GM19025 (cell line): ENCODE data around the gene CYP2C8.
"Not testable (repeated sequence)": the region's sequence is repeated elsewhere in the genome, so short reads cannot be mapped to it uniquely, and the experiment has no call there.

ENCODE experiments used
- ATAC-seq: cut with Tn5 transposase; IDR thresholded peaks from one replicate; pipeline ENCODE4 v1.9.1; 2021; ENCODE audit warnings: mild to moderate bottlenecking, low read depth, moderate library complexity; ENCODE audit not compliant: unreplicated experiment

The CYP2C8 gene

DNA sequence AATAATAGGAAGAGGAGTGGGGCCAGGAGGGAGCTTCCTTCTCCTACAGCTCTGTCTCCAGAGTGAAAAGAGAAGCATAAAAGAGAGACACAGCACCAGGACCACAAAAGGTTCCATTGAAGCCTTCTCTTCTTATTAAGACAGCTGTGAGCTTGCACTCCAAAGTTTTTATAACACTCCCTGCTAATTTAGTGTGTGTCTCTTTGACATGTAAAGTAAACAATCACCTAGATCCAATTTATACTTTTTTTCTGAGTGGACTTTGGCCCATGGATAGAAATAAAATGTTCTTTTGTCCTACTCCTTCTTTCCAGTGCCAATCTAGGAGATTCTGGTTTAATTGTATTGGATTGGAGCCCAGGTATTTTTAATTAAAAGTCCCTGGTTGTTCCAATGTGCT, at the start of gene CYP2C8:
CYP2C8 (minus strand) TSS at position 212 of the 400 bp plus-strand sequence; CDS start at position 117, 95 bp downstream.
- no peak for ATAC-seq

DNA sequence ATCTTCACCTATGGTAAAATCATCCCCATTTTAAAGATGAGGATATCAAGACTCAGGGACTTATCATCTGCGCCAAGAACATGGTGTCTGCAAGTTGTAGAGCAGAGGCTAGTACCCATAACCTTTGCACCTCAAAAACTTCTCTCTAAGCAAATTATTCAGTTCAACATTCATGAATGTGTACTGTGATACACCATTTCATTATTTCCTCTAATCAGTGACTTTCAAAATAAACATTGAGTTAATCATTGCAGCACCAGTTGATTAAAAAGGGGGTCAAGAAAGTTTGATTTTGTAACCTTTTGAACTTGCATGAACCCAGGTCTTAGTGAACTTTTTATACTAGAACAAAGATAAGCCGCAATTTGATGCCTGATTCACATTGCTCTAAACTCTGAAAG, 47.6 kb upstream of the CYP2C8 start:
- no peak for ATAC-seq

DNA sequence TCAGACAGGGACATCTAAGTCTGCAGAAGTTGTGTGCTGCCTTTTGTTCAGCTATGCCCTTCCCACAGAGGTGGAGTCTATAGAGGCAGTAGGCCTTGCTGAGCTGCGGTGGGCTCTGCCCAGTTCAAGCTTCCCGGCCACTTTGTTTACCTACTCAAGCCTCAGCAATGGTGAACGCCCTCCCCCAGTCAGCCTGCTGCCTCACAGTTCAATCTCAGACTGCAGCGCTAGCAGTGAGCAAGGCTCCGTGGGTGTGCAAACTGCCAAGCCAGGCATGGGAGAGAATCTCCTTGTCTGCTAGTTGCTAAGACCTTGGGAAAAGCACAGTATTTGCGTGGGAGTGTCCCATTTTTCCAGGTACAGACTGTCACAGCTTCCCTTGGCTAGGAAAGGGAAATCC, 41.5 kb upstream of the CYP2C8 start:
- not testable (repeated sequence) for ATAC-seq

DNA sequence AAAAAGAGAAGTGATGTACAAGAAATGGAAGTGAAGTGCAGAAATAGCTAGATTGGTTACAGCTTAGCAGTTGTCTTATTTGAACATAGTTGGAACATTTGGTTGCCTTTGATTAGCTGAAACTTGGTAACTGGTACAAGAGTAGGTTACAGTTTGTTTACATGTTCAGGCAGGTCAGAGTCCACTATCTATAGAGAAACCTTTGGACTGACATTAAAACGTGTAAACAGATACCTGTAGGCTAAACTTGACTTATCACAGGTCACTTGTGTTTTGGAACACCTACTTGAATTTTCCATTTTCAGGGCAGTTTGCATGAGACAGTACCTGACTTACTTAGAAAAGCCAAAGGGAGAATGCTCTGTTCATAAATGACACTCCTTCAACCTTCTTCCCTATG, 28.5 kb upstream of the CYP2C8 start:
- no peak for ATAC-seq

DNA sequence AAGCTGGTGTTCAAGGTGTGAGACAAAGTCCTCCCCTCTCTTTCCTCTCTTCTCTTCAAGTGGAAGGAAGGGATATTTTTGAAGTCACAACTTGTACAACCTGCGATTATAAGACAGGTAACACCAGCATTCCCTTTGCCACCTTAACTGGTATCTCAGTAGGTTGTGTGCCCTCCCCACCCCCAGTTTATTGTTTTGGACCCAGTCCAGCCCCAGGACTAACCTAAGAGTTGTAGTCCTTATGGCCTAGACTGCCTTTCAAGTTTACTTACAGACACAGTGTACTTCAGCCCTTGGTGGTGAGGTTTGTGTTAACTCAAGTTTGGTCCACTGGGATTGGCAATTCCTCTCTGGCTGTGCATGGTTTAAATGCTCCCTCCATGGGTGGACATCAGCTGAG, 26.8 kb upstream of the CYP2C8 start:
- ATAC-seq = no peak

DNA sequence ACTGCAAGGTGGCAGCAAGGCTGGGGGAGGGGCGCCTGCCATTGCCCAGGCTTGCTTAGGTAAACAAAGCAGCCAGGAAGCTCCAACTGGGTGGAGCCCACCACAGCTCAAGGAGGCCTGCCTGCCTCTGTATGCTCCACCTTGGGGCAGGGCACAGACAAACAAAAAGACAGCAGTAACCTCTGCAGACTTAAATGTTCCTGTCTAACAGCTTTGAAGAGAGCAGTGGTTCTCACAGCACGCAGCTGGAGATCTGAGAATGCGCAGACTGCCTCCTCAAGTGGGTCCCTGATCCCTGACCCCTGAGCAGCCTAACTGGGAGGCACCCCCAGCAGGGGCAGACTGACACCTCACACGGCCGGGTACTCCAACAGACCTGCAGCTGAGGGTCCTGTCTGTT, 10.3 kb upstream of the CYP2C8 start:
- not testable (repeated sequence) for ATAC-seq

DNA sequence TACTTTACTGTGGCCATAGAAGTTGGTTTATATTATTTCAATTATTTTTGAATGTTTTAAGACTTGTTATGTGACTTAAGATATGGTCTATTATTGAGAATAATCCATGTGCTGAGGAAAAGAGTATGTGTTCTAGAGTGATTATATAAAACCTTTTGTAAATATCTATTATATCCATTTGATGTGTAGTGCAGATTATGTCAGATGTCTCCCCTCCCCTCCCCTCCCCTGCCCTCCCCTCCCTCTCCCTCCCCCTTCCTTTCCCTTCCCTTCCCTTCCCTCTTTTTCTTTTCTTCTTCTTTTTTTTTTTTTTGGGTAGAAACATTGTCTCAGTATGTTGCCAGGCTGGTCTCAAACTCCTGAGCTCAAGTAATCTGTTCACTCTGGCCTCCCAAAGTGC, 8.3 kb upstream of the CYP2C8 start:
- ATAC-seq = no peak

DNA sequence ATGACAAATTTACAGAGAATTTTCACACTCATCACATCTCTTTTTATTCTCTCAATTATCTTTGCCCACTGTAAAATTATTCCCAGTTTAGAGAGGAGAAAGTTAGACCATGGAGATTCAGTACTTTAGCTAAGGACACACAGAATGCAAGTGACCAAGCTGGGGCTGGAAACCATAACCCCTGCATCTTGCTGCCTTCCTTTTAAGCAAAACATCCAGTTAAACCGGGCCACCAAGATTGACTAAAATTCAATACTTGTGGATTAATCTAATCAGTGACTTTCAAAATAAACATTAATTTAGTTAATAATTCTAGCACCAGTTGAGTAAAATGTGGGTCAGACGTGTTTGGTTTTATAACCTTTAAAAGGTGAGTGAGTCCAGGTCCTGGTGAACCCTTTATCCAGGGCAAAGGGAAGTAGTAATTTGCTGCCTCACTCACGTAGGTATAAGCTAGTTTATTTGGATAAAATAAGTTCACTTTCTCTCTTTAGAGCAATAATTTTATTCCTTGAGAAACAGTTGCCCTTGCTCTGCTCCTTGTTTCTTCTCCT, 1.9 kb upstream of the CYP2C8 start:
- no peak for ATAC-seq

DNA sequence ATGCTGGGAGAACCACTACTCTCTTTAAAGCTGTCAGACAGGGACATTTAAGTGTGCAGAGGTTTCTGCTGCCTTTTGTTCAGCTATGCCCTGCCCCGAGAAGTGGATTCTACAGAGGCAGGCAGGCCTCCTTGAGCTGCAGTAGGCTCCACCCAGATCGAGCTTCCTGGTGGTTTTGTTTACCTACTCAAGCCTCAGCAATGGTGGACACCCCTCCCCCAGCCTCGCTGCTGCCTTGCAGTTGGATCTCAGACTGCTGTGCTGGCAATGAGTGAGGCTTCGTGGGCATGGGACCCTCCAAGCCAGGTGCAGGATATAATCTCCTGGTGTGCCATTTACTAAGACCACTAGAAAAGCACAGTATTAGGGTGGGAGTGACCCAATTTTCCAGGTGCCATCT, 5.2 kb downstream of the CYP2C8 start:
- ATAC-seq = not testable (repeated sequence)

DNA sequence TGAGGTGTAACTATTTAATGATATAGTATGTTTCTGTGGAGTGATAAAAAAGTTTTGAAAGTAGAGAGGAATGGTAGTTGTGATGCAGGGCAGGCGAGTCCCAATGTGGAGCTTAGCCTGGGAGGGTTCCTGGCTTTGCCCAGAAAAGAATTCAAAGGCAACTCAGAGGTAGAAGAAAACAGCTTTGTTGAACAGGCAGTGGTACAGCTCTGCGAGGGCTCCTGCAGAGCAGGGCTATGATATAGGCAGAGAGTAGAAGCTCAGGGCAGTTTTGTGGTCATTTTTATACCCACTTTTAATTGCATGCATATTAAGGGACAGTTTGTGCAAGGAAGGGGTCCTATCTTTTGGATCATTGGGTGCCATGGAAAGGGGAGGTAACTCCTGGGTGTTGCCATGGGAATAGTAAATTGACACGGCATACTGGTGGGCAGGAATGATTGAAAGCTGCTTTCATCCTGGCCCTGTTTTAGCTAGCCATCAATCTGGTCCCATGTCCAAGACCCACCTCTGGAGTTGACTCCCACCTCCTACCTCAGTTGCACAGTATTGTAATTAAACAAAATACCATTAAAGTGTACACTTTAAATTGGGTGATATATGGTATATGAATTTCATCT, 12.4 kb downstream of the CYP2C8 start:
- no peak for ATAC-seq

DNA sequence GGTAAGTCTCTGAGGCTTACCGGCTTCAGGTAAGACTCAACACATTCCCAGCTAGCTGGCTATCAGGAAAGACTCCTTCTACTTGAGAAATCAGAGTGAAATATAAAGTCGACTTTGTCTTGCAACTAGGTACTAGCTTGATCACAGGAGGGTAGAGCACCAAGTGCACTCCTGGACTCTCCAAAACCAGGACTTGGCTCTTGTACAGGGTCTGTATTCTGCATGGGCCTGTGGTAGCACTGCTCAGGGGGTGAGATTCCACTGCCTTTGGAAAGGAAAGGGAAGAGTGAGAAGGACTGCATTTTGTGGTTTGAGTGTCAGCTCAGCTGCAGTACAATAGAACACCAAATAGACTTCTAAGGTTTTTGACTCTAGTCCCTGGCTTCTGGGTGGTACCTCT, 19.4 kb downstream of the CYP2C8 start:
- ATAC-seq = no peak

DNA sequence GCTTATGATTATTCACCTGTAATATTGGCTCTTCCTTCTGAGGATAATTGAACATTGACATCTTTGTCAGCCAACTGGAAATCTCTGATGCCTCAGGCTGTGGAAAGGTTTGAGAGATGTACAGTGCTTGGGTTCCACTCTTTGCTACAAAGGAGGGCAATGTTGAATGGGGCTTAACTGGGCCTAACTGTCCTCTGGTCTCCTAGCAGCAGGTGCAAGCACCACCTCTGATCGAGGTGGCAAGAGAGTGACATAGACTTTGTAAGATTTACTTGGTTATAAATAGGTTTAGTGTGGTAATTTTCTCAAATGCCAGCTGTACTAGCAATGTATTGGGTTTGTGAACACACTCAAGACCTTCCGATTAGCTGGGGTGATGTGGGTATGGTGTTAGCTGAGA, 21.1 kb downstream of the CYP2C8 start:
- no peak for ATAC-seq

DNA sequence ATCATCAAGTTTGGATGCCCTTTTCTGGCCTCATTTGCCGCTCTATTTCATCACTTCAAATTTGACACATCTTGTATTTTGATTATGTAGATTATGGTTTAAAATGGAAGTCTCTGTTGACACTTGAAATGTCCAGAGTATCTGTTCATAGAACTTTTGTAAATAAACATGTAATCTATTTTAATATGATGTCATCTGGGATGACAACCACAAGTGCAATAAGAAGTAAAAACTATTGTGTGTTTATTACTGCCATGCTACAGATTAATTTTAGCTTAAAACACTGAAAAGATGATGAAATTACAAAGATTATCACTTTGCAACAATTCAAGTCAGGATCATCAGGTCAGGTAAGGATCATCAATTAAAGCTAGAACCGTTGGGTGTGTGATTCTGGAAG, 30.0 kb downstream of the CYP2C8 start:
- ATAC-seq = no peak

DNA sequence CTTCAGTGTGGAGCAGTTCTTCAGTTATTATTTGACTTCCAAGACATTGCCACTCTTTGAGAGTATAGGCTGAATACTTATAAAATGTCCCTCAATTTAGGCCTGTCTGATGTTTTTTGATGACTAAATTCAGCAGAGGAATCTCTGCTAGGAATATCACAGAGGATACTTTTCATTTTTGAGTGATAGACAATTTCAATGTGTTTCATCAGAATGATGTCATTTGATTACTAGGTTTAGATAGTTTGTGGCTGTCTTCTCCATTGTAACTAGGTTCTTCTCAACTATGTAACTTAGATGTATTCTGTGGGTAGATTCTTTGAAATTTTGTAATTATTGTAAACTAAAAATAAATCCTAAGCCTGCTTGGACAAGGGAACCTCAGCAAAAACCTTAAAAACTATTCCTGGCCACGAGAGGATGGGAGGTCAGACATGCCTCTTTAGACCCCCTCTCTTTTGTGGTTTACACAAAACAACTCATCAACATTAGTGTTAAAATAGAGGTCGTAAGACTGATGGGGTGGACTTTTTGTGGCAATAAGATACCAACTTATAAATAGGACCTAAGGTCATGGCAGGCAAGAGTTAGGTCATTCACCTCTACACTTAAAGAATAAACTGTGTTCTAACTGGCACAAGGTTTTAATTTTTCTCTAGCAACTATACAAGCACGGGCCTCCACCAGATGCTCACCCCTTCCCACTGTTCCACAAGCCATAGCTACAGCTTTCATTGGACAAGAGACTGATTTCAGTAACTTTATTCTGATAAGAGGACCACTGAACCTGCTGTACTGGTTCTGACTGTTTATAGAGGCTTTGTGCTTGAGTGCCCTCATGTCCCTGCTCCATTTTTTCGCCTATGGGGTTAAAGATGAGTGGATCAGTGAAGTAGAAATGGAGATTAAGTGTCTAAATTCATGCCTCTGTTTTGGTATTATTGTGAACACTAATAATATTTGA, 33.7 kb downstream of the CYP2C8 start:
- ATAC-seq = no peak

DNA sequence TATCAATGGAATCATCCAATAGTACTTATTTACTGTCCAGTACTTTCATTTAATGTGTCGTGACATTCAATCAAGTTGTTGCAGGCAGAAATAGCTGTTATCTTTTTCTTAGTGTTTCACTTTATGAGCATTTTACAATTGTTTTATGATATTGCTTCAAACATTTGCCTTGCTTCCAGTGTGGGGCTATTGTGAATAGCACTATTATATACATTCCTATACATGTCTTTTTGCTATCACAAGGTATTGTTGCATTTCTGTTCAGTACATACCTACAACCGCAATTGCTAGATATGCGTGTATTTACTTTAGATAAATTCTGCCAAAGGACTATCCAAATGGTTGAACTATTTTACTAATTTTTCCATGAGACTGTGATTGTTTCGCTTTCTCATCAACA, 34.9 kb downstream of the CYP2C8 start:
- no peak for ATAC-seq

DNA sequence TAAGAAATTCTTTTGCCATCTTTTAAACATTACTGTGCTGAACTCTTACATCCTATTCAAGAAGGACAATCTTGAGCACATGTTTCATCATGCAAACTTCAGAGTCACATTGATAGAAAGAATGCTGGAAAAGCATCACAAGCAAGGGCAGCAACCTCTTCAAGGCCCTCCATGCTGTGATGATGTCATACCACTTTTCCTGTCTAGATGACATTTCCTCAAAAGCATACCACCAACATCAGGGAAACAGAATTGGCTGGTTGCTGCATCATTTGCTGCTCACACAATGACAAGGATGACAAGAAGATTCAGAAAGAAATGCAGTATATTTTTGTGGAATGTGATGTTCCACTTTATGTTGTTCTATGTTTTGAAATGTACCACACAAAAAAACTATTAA, 37.6 kb downstream of the CYP2C8 start:
- ATAC-seq = no peak

DNA sequence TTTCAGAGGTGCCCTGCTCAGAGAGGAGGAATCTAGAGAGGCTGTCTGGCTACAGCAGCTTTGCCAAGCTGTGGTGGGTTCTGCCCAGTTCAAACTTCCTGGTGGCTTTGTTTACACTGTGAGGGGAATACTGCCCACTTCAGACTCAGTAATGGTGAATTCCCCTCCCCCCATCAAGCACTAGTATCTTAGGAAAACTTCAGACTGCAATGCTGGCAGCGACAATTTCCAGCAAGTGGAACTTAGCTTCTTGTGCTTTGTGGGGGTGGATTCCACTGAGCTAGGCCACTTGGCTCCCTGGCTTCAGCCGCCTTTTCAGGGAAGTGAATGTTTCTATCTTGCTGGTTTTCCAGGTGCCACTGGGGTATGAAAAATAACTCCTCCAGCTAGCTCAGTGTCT, 42.8 kb downstream of the CYP2C8 start:
- ATAC-seq = no peak

DNA sequence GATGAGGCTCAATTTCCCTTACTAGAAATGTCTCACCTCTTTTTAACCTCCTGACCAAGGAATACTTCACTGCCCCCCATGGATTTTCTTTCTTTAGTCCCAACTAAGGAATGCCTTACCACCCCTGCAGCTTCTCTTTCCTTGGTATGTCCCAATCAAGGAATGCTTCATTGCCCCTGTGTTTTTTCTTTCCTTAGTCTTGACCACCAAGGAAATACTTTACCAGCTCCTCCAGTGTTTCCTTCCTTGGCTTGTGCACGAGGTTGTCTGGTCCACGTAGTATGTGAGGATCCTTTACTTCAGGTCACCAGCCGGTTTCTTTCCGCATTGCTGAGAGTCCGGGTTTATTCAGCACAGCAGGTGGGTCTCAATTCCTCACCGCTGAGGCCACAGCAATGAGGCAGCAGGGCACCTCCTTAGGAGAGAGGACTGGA, 71.5 kb downstream of the CYP2C8 start:
- no peak for ATAC-seq

DNA sequence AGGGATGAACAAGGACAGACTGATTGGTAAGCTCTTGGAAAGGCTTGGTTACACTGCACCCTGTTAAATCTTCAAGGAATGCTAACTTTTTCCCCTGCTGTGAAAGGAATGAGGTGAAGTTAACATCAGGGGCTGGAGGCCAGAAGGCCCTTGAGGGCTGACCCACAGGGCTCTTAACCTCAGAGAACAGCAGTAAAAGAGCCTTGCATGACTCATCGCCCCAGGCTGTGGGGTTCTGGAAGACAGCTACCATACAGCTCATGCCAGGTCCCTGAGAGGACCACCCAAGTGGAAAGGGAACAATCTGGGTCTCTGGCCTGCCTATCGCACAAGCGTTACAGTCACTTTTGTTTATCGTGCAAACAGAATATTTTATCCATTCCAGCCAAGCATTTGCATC, 76.5 kb downstream of the CYP2C8 start:
- no peak for ATAC-seq

DNA sequence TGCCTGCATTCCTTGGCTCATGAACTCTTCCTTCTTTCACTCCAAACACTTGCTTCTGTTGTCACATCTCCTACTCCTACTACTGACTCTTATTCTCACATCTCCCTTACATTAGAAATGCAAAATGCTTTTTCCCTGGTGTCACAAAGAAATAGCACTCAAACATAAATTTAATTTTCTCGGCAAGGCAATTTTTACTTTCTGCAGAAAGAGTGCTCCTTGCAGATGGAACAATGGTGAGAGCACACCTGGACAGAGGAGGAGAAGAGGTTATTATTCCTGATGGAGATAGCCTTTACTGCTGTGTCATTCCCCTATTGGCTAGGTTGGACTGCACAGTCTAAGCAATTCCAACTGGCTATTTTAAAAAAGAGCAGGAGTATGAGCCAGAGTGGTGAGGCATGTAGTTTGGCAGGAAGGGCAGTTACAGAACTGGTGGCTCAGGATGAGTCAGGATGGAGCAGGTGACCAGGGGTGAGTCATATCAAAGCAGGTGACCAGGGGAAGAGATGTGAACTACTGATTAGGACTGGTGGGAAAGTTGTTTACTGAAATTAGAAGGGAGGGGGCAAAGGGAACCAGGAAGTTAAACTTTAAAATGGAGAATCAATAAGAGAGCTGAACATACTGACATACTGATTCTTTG, 77.9 kb downstream of the CYP2C8 start:
- no peak for ATAC-seq

DNA sequence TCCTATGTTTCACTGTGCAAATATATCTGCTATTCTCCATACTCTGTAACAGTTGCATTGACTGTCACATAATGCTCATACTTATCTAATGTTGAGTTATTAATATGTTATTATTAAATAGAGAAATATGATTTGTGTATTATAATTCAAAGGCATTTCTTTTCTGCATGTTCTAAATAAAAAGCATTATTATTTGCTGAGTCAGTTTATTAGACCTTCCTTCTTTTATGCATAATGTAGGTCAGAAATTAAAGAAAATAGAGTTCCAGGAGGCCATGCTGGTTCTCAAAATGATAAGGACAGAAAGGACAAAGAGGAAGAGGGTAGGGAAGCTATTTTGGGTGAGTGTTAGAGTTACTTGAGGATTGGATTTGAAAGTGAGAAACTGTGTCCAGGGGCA, 80.1 kb downstream of the CYP2C8 start:
- ATAC-seq = no peak
